ENCODE measurements around the gene PTPRM. TPM values are rescaled to one million over a fixed set of nuclear protein-coding genes. Genes with fewer than 3 reads are reported as not detected.
"Not testable (repeated sequence)": the region's sequence is repeated elsewhere in the genome, so short reads cannot be mapped to it uniquely, and the experiment has no call there.

Gene PTPRM
- total RNA-seq, 1 donor from 2014 or later: 4.5 TPM

GRCh38 chr18:7736526-7736925, 169.4 kb downstream of the PTPRM start:
- H3K4me3 Mint-ChIP-seq (ENCODE audit: low read depth); DNase-seq (ENCODE audit: low spot score); H3K27me3 Mint-ChIP-seq (ENCODE audit: low read depth); H3K4me1 Mint-ChIP-seq (ENCODE audit: low read depth); H3K9me3 Mint-ChIP-seq; H3K27ac Mint-ChIP-seq; H3K36me3 Mint-ChIP-seq (ENCODE audit: low read depth); intact Hi-C loops (cut with micrococcal nuclease): not testable (repeated sequence)

- intact Hi-C loops (cut with micrococcal nuclease): no loop called here
- H3K4me3 Mint-ChIP-seq (ENCODE audit: low read depth): no peak overlapping the region
- H3K4me1 Mint-ChIP-seq (ENCODE audit: low read depth): no peaks in the 10 kb centered on the region
- no peaks in the 10 kb centered on the region for H3K27me3 Mint-ChIP-seq (ENCODE audit: low read depth)
- no peak for DNase-seq (ENCODE audit: low spot score)
- no peaks in the 10 kb centered on the region for H3K36me3 Mint-ChIP-seq (ENCODE audit: low read depth)
- peaks cover 3% of the 10 kb centered on the region for H3K9me3 Mint-ChIP-seq
- H3K27ac Mint-ChIP-seq: no peak overlapping the region
Measured at GRCh38 chr18:7737550-7737949, 170.4 kb downstream of the PTPRM start.

DNA sequence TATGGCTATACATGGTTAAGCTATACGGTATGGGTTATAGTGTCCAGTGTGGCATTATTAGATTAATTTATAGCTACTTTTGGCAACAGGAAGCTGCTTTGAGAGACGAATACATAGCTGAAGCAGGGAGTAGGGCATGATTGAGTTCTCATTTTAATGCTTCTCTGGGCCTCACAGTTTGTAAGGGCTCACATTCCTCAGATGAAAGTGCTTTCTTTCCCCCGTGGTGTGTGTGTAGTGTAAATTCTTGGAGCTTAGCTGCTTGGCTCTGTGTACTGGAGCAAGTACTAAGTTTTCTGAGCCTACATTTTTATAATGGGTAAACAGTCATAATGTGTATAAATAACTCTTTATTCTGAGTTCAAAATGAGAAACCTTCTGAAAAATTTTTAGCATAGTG, 173.7 kb downstream of the PTPRM start:
- Mint-ChIP-seq H3K27me3 (ENCODE audit: low read depth) (no peaks in the 10 kb centered on the region), H3K9me3 (peaks cover 9% of the 10 kb centered on the region), H3K36me3 (ENCODE audit: low read depth) (no peaks in the 10 kb centered on the region), H3K27ac (no peak overlapping the region), H3K4me3 (ENCODE audit: low read depth) (no peak overlapping the region), H3K4me1 (ENCODE audit: low read depth) (no peaks in the 10 kb centered on the region)
- intact Hi-C loops (cut with micrococcal nuclease): no loop called here
- DNase-seq (ENCODE audit: low spot score): no peak

GRCh38 chr18:7741640-7742039, 174.5 kb downstream of the PTPRM start:
- no peaks in the 10 kb centered on the region for H3K27me3 Mint-ChIP-seq (ENCODE audit: low read depth)
- no peaks in the 10 kb centered on the region for H3K36me3 Mint-ChIP-seq (ENCODE audit: low read depth)
- intact Hi-C loops (cut with micrococcal nuclease): no loop called here
- H3K9me3 Mint-ChIP-seq: peaks cover 9% of the 10 kb centered on the region
- no peak overlapping the region for H3K4me3 Mint-ChIP-seq (ENCODE audit: low read depth)
- no peaks in the 10 kb centered on the region for H3K4me1 Mint-ChIP-seq (ENCODE audit: low read depth)
- no peak overlapping the region for H3K27ac Mint-ChIP-seq
- DNase-seq (ENCODE audit: low spot score): no peak

DNA sequence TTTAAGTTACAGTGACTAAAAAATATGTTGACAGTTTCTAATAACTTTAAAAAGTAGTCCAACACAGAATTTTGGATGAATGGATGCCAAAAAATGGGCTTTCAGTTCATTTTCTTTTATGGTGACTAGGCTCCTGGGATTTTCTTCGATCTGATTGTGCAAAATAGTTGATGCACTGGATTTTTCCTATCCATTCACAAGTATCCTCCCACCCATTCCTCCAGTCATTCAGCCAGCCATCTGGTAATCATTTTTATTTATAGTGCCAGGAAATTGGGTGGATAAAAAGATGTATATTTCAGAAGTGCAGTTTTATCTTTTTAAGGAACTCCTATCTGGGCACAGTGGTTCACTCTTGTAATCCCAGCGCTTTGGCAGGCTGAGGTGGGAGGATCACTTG, 175.1 kb downstream of the PTPRM start:
- H3K27ac Mint-ChIP-seq: no peak overlapping the region

DNA sequence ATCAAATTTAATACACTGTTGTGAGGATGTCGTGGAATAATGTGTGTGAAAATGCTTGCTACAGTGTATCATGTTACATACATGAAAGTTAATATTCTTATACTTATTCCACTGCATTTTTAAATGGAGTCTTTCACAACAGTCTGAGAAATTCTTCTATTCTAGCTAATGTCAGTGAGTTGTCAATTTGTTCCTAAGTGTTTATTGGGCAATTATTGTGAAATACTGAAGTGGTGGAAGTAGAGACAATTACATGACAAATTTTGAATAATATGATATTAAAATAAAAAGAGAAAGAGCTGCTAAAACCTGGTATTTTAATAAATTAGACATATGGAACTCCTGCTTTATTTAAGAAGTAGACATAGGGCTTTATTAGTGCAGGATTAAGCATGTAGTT, 176.1 kb downstream of the PTPRM start:
- Mint-ChIP-seq H3K36me3 (ENCODE audit: low read depth) (no peaks in the 10 kb centered on the region), H3K27me3 (ENCODE audit: low read depth) (no peaks in the 10 kb centered on the region), H3K27ac (no peak overlapping the region), H3K4me3 (ENCODE audit: low read depth) (no peak overlapping the region), H3K9me3 (peaks cover 9% of the 10 kb centered on the region), H3K4me1 (ENCODE audit: low read depth) (no peaks in the 10 kb centered on the region)
- DNase-seq (ENCODE audit: low spot score): no peak
- intact Hi-C loops (cut with micrococcal nuclease): no loop called here

More for the DNA sequence above, 175.1 kb downstream of the PTPRM start:
- H3K36me3 Mint-ChIP-seq (ENCODE audit: low read depth): no peaks in the 10 kb centered on the region
- no peak for DNase-seq (ENCODE audit: low spot score)
- peaks cover 9% of the 10 kb centered on the region for H3K9me3 Mint-ChIP-seq
- no peaks in the 10 kb centered on the region for H3K27me3 Mint-ChIP-seq (ENCODE audit: low read depth)
- intact Hi-C loops (cut with micrococcal nuclease): no loop called here
- no peak overlapping the region for H3K4me3 Mint-ChIP-seq (ENCODE audit: low read depth)
- H3K4me1 Mint-ChIP-seq (ENCODE audit: low read depth): no peaks in the 10 kb centered on the region

DNA sequence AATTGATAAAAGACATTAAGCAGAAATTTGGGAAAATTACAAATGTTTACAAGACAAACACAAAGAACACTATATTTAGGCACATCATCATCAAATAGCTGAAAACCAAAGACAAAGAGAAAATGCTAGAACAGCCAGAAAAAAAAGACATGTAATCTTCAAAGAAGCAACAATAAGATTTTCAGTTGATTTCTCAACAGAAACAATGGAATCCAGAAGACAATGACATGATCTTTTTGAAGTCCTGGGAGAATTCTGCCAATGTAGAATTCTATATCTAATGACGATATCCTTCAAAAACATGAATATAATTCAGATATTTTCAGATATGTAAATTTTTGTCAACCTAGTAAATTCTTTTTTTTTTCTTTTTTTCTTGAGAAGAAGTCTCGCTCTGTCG, 179.0 kb downstream of the PTPRM start:
- Mint-ChIP-seq H3K9me3 (peaks cover 9% of the 10 kb centered on the region), H3K36me3 (ENCODE audit: low read depth) (no peaks in the 10 kb centered on the region), H3K4me1 (ENCODE audit: low read depth) (no peaks in the 10 kb centered on the region), H3K27me3 (ENCODE audit: low read depth) (no peaks in the 10 kb centered on the region), H3K27ac (no peak overlapping the region), H3K4me3 (ENCODE audit: low read depth) (no peak overlapping the region)
- intact Hi-C loops (cut with micrococcal nuclease): no loop called here
- no peak for DNase-seq (ENCODE audit: low spot score)

GRCh38 chr18:7748251-7749007, 181.3 kb downstream of the PTPRM start:
- Mint-ChIP-seq H3K36me3 (ENCODE audit: low read depth) (no peaks in the 10 kb centered on the region), H3K4me1 (ENCODE audit: low read depth) (no peaks in the 10 kb centered on the region), H3K4me3 (ENCODE audit: low read depth) (no peak overlapping the region), H3K9me3 (peaks cover 9% of the 10 kb centered on the region), H3K27ac (no peak overlapping the region), H3K27me3 (ENCODE audit: low read depth) (no peaks in the 10 kb centered on the region)
- intact Hi-C loops (cut with micrococcal nuclease): no loop called here
- no peak for DNase-seq (ENCODE audit: low spot score)

DNA sequence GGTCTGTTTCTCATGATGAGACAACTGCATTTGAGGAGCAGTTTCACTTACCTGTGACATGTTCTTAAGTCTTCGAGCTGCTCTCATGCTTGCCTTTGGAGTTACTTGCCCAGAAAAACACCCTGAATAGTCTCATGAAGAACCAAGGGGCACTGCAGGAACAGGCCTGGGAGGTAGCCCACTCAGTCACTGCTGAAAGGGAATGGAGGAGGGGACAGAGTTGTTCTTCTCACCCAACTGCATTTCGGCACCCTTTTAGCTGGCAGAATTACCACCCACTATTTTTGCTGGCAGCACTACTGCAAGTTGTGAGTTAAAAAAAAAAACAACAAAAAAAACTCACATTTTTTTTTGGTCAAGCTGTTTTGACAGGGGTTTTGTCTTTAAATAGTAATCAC, 181.9 kb downstream of the PTPRM start:
- no peak for DNase-seq (ENCODE audit: low spot score)
- Mint-ChIP-seq H3K27ac (no peak overlapping the region), H3K4me1 (ENCODE audit: low read depth) (no peaks in the 10 kb centered on the region), H3K27me3 (ENCODE audit: low read depth) (no peaks in the 10 kb centered on the region), H3K4me3 (ENCODE audit: low read depth) (no peak overlapping the region), H3K9me3 (peaks cover 9% of the 10 kb centered on the region), H3K36me3 (ENCODE audit: low read depth) (no peaks in the 10 kb centered on the region)
- intact Hi-C loops (cut with micrococcal nuclease): no loop called here

DNA sequence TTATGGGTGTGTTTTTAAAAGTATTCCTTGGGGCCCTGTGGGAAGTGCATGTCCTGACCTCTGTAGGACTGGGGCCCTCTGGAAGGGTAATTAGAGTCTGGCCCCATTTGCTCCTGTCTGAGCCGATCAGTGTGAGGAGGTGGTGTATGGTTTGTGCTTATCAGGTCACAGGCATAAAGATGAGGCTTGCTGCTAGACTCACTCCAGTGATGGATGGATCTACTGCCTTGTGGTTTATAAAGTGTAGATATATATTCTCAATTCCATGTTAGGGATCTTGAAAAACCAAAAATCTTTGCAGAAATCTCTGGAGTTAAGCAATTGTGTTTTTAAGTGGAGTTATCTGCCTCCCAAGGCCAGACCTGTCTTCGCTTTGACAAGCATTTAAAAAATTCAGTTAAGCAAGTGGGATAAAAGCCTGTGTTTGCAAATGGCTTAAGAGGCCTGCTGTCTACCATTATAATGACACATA, 182.4 kb downstream of the PTPRM start:
- no peak overlapping the region for H3K27ac Mint-ChIP-seq
- no peak for DNase-seq (ENCODE audit: low spot score)

GRCh38 chr18:7750095-7750663, 183.1 kb downstream of the PTPRM start:
- H3K9me3 Mint-ChIP-seq: peaks cover 9% of the 10 kb centered on the region
- no peaks in the 10 kb centered on the region for H3K36me3 Mint-ChIP-seq (ENCODE audit: low read depth)
- no peaks in the 10 kb centered on the region for H3K27me3 Mint-ChIP-seq (ENCODE audit: low read depth)
- H3K27ac Mint-ChIP-seq: no peak overlapping the region
- intact Hi-C loops (cut with micrococcal nuclease): no loop called here
- no peaks in the 10 kb centered on the region for H3K4me1 Mint-ChIP-seq (ENCODE audit: low read depth)
- H3K4me3 Mint-ChIP-seq (ENCODE audit: low read depth): no peak overlapping the region
- no peak for DNase-seq (ENCODE audit: low spot score)

More for the DNA sequence above, 182.4 kb downstream of the PTPRM start:
- Mint-ChIP-seq H3K27me3 (ENCODE audit: low read depth) (no peaks in the 10 kb centered on the region), H3K4me3 (ENCODE audit: low read depth) (no peak overlapping the region), H3K36me3 (ENCODE audit: low read depth) (no peaks in the 10 kb centered on the region), H3K4me1 (ENCODE audit: low read depth) (no peaks in the 10 kb centered on the region), H3K9me3 (peaks cover 9% of the 10 kb centered on the region)
- intact Hi-C loops (cut with micrococcal nuclease): no loop called here

DNA sequence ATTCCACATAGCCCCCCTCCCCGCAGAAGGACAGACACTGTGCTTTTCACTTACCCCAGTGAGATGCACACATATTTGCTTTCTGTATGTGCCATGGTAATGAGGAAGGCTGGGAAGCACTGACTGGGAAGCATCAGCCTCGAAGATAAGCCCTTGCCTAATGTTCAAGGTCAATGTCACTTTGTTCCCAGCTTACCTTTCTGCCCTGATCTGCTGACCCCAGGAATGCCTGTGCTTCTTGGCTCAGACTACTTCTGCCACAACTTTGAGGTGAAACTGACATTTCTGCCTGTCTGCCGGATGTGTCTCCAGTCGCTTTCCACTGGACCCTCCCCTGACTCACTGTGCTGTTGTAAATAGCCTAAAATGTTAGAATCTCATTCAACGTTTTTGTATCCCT, 183.8 kb downstream of the PTPRM start:
- H3K27me3 Mint-ChIP-seq (ENCODE audit: low read depth): no peaks in the 10 kb centered on the region
- DNase-seq (ENCODE audit: low spot score): no peak
- no peaks in the 10 kb centered on the region for H3K36me3 Mint-ChIP-seq (ENCODE audit: low read depth)
- H3K9me3 Mint-ChIP-seq: peaks cover 3% of the 10 kb centered on the region
- intact Hi-C loops (cut with micrococcal nuclease): no loop called here
- no peak overlapping the region for H3K4me3 Mint-ChIP-seq (ENCODE audit: low read depth)
- H3K4me1 Mint-ChIP-seq (ENCODE audit: low read depth): no peaks in the 10 kb centered on the region
- no peak overlapping the region for H3K27ac Mint-ChIP-seq

GRCh38 chr18:7754258-7754657, 187.1 kb downstream of the PTPRM start:
- no peak for DNase-seq (ENCODE audit: low spot score)
- Mint-ChIP-seq H3K9me3 (no peaks in the 10 kb centered on the region), H3K4me1 (ENCODE audit: low read depth) (no peaks in the 10 kb centered on the region), H3K4me3 (ENCODE audit: low read depth) (no peak overlapping the region), H3K27me3 (ENCODE audit: low read depth) (no peaks in the 10 kb centered on the region), H3K27ac (no peak overlapping the region), H3K36me3 (ENCODE audit: low read depth) (no peaks in the 10 kb centered on the region)
- intact Hi-C loops (cut with micrococcal nuclease): no loop called here

Measured in activated T-helper 2 cell treated with anti-CD3 and anti-CD28 coated beads, Interferon-gamma antibody, Interleukin-2, Interleukin-4, amounts not matched to agents 10 μg/mL and 5 μg/mL and 100 μg/mL, durations not matched to agents 14 hours and 24 hours and 36 hours (primary cell).